Astrocyte of the cerebellum (primary cell): ENCODE data around the gene TSSK2.

Experiments used
- DNase-seq: peaks from one replicate; pipeline ENCODE4 v3.0.0-alpha.2; 2011; ENCODE audit warnings: low read depth
- H3K4me3 ChIP-seq: 2 replicates; pipeline ENCODE4 v1.5.1; 2011; ENCODE audit warnings: mild to moderate bottlenecking, low read depth, low read length, moderate library complexity
- in situ Hi-C: cut with HindIII; loops from 2 replicates; pipeline ENCODE4 v1.10.0; 2017; ENCODE audit warnings: low sequenced_read_pairs
- TF ChIP-seq, protein P1 (sequence below): IDR thresholded peaks from 2 replicates; pipeline ENCODE4 v1.5.1; 2012; ENCODE audit warnings: low read length, low read depth, moderate library complexity, mild to moderate bottlenecking; ENCODE audit errors: missing control alignments

The TSSK2 gene

DNA sequence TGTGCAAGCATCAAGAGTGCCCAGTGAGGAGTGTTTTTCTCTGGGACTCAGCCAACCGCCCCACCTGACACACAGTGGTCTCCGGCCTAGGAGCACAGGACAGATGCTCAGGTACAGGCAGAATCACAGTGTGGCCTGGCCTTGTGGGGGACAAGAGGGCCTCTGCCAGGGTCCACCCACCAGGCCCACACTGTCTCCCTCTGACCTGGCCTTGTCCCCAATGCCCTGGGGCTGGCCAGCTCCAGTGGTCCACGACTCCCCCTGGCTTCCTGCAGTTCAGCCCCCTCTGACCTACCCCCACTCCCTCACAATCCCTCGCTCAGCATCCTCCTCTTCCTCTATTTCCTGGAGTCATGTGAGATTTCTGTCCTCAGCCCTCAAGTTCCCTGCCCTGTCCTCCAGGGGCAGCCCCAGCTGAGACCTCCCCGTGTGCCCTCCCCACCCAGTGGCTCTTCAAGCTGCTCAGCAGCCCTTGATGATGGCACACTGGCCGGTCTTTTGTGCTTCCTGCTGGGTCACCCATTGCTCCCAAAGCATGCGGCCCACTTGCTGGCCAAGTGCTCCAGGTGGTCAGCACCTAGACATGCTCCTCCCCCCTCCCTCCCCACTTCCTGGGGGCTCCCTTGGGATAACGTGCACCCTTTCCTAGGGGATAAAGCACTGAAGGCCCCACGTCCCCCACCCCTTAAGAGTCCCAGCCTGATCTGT lies 1.7 kb downstream of the TSSK2 start:
- TF ChIP-seq, protein P1, sequence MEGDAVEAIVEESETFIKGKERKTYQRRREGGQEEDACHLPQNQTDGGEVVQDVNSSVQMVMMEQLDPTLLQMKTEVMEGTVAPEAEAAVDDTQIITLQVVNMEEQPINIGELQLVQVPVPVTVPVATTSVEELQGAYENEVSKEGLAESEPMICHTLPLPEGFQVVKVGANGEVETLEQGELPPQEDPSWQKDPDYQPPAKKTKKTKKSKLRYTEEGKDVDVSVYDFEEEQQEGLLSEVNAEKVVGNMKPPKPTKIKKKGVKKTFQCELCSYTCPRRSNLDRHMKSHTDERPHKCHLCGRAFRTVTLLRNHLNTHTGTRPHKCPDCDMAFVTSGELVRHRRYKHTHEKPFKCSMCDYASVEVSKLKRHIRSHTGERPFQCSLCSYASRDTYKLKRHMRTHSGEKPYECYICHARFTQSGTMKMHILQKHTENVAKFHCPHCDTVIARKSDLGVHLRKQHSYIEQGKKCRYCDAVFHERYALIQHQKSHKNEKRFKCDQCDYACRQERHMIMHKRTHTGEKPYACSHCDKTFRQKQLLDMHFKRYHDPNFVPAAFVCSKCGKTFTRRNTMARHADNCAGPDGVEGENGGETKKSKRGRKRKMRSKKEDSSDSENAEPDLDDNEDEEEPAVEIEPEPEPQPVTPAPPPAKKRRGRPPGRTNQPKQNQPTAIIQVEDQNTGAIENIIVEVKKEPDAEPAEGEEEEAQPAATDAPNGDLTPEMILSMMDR: no peak
- H3K4me3 ChIP-seq: no peak overlapping the region
- no peak for DNase-seq
- in situ Hi-C loops: no loop called here

DNA sequence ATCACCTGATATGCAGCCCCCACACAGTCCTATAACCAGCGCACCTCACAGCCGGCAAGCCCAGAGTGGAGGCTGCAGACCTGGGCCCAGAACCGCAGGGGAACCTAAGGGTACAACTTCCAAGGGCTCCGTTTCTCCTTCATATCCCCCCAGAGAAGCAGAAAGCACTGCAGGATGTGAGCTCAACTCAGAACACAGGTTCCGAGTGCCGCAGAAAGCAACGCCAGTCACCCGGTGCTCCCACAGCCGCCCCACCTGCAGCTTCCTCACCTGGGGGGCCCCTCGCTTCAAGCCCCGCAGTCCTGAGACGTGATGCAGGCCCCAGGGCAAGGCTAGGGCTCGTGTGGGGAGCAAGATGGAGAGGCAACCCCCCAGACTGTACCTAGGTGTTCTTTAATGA lies 2.5 kb downstream of the TSSK2 start:
- in situ Hi-C loops: no loop called here
- no peak for DNase-seq
- TF ChIP-seq, protein P1: no peak
- no peak overlapping the region for H3K4me3 ChIP-seq

DNA sequence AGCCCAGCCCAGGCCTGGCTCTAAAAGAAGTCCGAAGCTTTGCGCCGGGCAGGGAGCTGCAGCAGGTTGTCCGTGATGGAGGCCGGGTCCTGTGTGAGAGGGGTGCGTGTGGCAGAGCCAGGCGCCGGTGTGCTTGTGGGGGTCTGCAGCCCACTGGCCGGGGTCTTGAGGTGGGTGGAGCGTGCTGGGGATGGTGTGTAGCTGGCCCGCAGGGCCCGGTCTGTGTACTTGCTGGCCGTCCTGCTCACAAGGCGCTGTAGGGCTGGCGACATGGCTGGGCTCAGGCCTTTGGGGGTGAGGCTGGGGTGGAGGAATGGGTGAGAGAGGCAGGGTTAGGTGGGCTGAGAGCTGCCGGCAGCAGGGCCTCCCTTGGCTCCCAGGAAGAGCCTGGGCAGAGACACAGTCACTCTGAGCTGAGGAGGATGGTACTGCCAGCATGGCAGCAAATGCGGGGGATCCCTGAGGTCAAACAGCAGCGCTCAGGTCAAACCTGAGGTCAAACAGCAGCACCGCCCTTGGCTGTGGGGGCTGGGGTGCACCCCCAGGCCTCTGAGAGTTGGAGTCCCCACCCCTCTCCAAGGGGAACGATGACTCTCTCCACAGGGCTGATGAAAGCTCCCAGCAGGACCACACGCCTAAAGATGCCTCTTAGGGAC lies 3.2 kb downstream of the TSSK2 start:
- no peak overlapping the region for H3K4me3 ChIP-seq
- TF ChIP-seq, protein P1: no peak
- in situ Hi-C loops: no loop called here
- DNase-seq: no peak

DNA sequence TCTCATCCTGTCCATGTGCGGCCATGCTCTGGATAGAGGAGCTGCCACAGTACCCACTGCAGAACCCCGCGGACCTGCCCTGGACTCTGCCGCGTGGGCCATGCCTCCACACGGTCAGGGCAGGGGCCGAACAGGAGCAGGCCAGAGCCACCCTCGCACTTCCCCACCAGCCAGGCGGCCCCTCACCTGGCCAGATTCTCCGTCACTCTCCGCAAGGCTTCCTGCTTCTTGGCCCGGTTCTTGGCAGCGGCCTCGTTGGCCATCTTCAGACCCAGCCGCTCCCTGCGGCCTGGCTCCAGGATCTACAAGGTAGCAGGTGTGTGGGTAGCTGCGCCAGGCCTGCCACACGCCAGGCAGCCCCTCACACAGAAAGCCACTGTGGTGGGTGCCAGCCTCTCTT lies 3.8 kb downstream of the TSSK2 start:
- H3K4me3 ChIP-seq: no peak overlapping the region
- in situ Hi-C loops: no loop called here
- DNase-seq: no peak
- TF ChIP-seq, protein P1: no peak

DNA sequence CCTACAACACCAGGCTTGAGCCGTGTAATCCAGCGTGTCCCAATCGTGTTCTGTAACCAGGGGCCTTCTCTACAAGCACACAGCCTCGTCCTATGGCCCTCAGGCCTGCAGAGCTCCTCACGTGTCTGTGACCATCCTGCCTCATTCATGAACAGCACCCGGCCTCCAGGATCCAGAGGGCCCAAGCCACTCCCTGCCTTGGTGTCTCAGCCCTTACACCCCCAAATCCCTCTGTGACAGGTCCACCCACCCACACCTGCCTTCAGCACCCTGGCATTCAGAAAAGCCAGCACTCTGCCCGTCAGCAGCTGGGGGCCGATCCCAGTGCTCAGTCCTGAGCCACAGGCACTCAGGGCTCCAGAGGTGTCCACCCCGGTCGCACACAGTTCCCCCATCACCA lies 5.8 kb downstream of the TSSK2 start:
- H3K4me3 ChIP-seq: no peak overlapping the region
- no peak for DNase-seq
- in situ Hi-C loops: no loop called here
- TF ChIP-seq, protein P1: no peak

DNA sequence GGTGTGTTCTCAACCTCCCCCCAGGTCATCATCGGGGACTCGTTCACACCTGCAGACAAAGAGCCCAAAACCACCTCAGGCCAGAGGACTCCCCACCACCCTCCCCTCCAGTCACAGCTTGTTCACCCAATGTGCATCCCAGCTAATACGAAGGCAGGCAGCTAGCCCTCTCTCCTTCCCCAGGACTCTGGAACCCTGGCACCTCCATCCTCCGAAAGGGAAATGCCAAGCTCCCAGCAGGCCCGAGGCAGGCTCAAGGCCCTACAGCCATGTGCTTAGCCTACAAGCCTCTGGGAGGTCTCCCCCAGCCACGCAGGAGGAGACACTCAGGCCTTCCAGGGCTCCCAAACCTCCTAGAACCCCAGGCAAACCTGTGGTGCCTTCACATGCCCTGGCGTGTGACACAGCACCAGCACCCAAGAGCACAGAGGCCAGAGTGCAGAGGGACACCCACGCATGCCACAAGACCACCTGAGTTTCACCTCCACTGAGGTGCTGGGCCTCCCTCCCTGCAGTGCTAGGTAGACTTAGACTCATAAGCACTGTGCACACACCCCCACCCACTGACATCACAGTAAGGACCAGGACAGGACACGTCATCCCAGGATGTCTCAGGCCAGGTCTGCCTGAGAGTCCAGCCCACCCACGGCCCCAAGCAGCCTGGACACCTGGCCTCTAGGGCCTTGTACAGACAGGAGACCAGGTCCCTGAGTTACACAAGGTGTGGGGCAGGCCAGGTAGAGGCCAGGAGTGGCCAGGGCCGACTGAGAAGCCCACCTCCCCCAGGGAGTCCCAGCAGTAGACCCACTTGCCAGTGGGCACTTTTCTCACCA lies 6.5 kb downstream of the TSSK2 start:
- TF ChIP-seq, protein P1: no peak
- DNase-seq: no peak
- in situ Hi-C loops: no loop called here
- no peak overlapping the region for H3K4me3 ChIP-seq
